ENCODE measurements around the gene SPARC. TPM values are rescaled to one million over a fixed set of nuclear protein-coding genes. Genes with fewer than 3 reads are reported as not detected.

Gene SPARC
- 15.6 to 28.5 TPM (median 22.9 TPM) in 5 replicates for total RNA-seq (2022; extraction: Qiagen RNA extraction)

GRCh38 chr5:151686674-151687407 lies at the start of gene SPARC:
Gene SPARC, minus strand, starts transcription at chr5:151686915. Its CDS starts 10,727 bp downstream, at chr5:151676188.

Other genes with a start within 250 kb of the SPARC start
- 9.0 to 10.4 TPM (median 9.5 TPM) in 5 replicates for gene SLC36A1, start 239.3 kb downstream of the SPARC start, total RNA-seq (2022; extraction: Qiagen RNA extraction)
- gene FAT2, start 95.6 kb downstream of the SPARC start, total RNA-seq (2022; extraction: Qiagen RNA extraction): 0.01 to 0.02 TPM (median 0.01 TPM) in 3 of 5 replicates, not detected in the others
- gene ATOX1, start 71.7 kb upstream of the SPARC start, total RNA-seq (2022; extraction: Qiagen RNA extraction): 191 to 221 TPM (median 197 TPM) in 5 replicates
- 132 to 171 TPM (median 137 TPM) in 5 replicates for gene G3BP1, start 85.0 kb upstream of the SPARC start, total RNA-seq (2022; extraction: Qiagen RNA extraction)
- gene GLRA1, start 237.9 kb upstream of the SPARC start, total RNA-seq (2022; extraction: Qiagen RNA extraction): not detected in 5 replicates